Upper lobe of left lung (tissue), 6 donors: ENCODE measurements around the gene MT1G. TPM values are rescaled to one million over a fixed set of nuclear protein-coding genes. Genes with fewer than 3 reads are reported as not detected.
A peak's percentile ranks its signal among the peaks of the same experiment; 100 is the strongest.

Experiments
- ATAC-seq, 2 donors: fragments of 200-7000 bp; cut with Tn5 transposase; one replicate each; pipeline ENCODE4 v1.9.1; 2022; ENCODE audit warnings: mild to moderate bottlenecking in 2 of 2, moderate library complexity in 2 of 2; ENCODE audit not compliant: low FRiP score in 2 of 2
- DNase-seq, 2 donors: peaks; one replicate each; pipeline ENCODE4 v3.0.0-alpha.2; 2019 to 2020
- H3K27ac ChIP-seq, 4 donors: fragments of 200-600 bp; sonication (generic); one replicate each; pipeline ENCODE4 v1.5.1; 2016 to 2019
- H3K27me3 ChIP-seq, 4 donors: fragments of 200-600 bp; sonication (generic); one replicate each; pipeline ENCODE4 v1.5.1; 2017 to 2019
- H3K36me3 ChIP-seq, 4 donors: fragments of 200-600 bp; sonication (generic); one replicate each; pipeline ENCODE4 v1.5.1; 2016 to 2019
- H3K4me1 ChIP-seq, 4 donors: fragments of 200-600 bp; sonication (generic); one replicate each; pipeline ENCODE4 v1.5.1; 2018 to 2019
- H3K4me3 ChIP-seq, 4 donors: fragments of 200-600 bp; sonication (generic); one replicate each; pipeline ENCODE4 v1.5.1; 2017 to 2019; ENCODE audit warnings: mild to moderate bottlenecking in 2 of 4, moderate library complexity in 1 of 4
- H3K9me3 ChIP-seq, 4 donors: fragments of 200-600 bp; sonication (generic); one replicate each; pipeline ENCODE4 v1.5.1; 2018 to 2019
- EP300 ChIP-seq, 4 donors: sonication (generic); formaldehyde crosslinking; IDR thresholded peaks; one replicate each; pipeline ENCODE4 v1.5.1; 2017; ENCODE audit warnings: antibody characterized with exemption in 4 of 4, control low read depth in 2 of 4
- POLR2A ChIP-seq, 4 donors: fragments of 450-650 bp; IDR thresholded peaks; one replicate each; pipeline ENCODE4 v1.5.1; 2016 to 2017; ENCODE audit warnings: antibody characterized with exemption in 4 of 4, mild to moderate bottlenecking in 2 of 4
- POLR2AphosphoS5 ChIP-seq, 2 donors: sonication (generic); formaldehyde crosslinking; IDR thresholded peaks; one replicate each; pipeline ENCODE4 v1.5.1; 2017; ENCODE audit warnings: antibody characterized with exemption in 2 of 2
- WGBS, 2 donors: methylation state at CpG; one replicate each; pipeline ENCODE4 v1.1.5; 2017 to 2018; 5-methylcytosine and 5-hydroxymethylcytosine counted together
- total RNA-seq, 6 donors: library from RNA; depleted of rRNA in 4 of 6; stranded (reverse); fragments of >200 nt in 4 of 6; gene quantifications; one replicate each; pipeline versions ENCODE4 v1.1.0 to v1.2.1, GENCODE V29; 2016 to 2021
- TF ChIP-seq, protein P1 (sequence below), 6 experiments: fragments of 450-650 bp in 4 of 6; fragments of 200-600 bp in 2 of 6; sonication (generic) in 2 of 6; IDR thresholded peaks; one replicate each; pipeline ENCODE4 v1.5.1; 2016 to 2019; ENCODE audit warnings: antibody characterized with exemption in 6 of 6
- donor health status: DM: no; HTN: no; CAD: no; lungs with moderate emphysema.
- donor health status: DM: no; HTN: yes; CAD: no; lungs with severe emphysema.

The MT1G gene
- total RNA-seq, 6 donors from 2014 or later: 4.5 to 93.0 (median 14.0) TPM; not detected in 1

DNA sequence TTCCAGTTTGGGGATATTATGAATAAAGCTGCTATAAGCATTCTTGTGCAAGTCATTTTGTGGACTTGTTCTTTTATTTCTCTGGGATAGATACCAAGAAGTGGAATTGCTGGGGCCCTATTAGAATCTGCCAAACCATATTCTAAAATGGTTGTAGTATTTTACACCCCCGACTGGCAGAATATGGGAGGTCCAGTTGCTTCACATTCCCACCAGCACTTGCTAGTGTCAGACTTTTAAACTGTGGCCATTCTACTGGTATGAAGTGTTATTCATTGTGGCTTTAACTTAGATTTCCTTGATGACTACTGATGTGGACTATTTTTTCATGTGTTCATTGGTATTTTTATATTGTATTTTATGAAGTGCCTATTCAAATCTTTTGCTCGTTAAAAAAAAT is 44.0 kb upstream of the MT1G start:
- Histone ChIP-seq H3K4me3 (no peak overlapping the region), H3K4me1 (no peaks in the 10 kb centered on the region), H3K36me3 (no peaks in the 10 kb centered on the region), H3K27me3 (no peaks in the 10 kb centered on the region), H3K9me3 (no peaks in the 10 kb centered on the region), H3K27ac (no peak overlapping the region)
- 82 to 83% methylated on average over 2 of the region's 2 CpGs for WGBS, 2 donors
- ATAC-seq: no peak
- no peak for DNase-seq
- no peak for TF ChIP-seq POLR2A (IDR thresholded peaks at IDR 0.05)
- no peak for TF ChIP-seq POLR2AphosphoS5 (IDR thresholded peaks at IDR 0.05)
- TF ChIP-seq EP300 (IDR thresholded peaks at IDR 0.05): no peak
- TF ChIP-seq, protein P1, sequence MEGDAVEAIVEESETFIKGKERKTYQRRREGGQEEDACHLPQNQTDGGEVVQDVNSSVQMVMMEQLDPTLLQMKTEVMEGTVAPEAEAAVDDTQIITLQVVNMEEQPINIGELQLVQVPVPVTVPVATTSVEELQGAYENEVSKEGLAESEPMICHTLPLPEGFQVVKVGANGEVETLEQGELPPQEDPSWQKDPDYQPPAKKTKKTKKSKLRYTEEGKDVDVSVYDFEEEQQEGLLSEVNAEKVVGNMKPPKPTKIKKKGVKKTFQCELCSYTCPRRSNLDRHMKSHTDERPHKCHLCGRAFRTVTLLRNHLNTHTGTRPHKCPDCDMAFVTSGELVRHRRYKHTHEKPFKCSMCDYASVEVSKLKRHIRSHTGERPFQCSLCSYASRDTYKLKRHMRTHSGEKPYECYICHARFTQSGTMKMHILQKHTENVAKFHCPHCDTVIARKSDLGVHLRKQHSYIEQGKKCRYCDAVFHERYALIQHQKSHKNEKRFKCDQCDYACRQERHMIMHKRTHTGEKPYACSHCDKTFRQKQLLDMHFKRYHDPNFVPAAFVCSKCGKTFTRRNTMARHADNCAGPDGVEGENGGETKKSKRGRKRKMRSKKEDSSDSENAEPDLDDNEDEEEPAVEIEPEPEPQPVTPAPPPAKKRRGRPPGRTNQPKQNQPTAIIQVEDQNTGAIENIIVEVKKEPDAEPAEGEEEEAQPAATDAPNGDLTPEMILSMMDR (IDR thresholded peaks at IDR 0.05): no peak

DNA sequence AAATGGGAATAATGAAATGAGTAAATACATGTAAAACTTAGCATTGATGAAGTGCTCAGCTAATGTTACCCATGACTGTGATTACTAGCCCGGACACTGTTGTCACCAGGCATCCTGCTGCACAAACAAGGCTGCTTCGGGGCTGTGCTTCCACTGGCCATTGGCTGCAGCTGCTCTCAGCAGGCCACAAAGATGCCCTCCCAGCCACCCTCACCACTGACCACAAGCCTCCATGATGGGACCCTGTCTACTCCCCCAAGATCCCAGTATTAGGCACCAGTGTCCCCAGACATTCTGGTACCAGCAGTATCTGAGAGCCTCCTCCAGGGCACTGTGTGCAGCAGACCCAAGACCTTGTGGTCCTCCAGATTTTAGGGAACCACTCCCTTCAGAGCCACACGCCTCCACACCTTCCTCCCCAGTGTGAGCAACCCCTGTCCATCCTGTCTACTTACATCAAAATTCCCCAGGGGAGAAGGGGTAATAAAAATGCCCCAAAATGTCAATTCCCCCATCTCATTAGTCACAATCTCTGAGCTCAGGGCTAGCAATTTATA is 42.4 kb upstream of the MT1G start:
- TF ChIP-seq POLR2A (IDR thresholded peaks at IDR 0.05): no peak
- TF ChIP-seq POLR2AphosphoS5 (IDR thresholded peaks at IDR 0.05): no peak
- no peak for TF ChIP-seq EP300 (IDR thresholded peaks at IDR 0.05)
- TF ChIP-seq, protein P1 (IDR thresholded peaks at IDR 0.05): no peak
- no peaks in the 10 kb centered on the region for H3K36me3 ChIP-seq
- ATAC-seq: peak in 1 of 2 donors; percentile 41
- no peaks in the 10 kb centered on the region for H3K9me3 ChIP-seq
- H3K4me1 ChIP-seq: no peaks in the 10 kb centered on the region
- DNase-seq: no peak
- no peak overlapping the region for H3K27ac ChIP-seq
- 84% methylated on average over 3 of the region's 3 CpGs for WGBS, 2 donors
- H3K27me3 ChIP-seq: no peaks in the 10 kb centered on the region
- H3K4me3 ChIP-seq: no peak overlapping the region

DNA sequence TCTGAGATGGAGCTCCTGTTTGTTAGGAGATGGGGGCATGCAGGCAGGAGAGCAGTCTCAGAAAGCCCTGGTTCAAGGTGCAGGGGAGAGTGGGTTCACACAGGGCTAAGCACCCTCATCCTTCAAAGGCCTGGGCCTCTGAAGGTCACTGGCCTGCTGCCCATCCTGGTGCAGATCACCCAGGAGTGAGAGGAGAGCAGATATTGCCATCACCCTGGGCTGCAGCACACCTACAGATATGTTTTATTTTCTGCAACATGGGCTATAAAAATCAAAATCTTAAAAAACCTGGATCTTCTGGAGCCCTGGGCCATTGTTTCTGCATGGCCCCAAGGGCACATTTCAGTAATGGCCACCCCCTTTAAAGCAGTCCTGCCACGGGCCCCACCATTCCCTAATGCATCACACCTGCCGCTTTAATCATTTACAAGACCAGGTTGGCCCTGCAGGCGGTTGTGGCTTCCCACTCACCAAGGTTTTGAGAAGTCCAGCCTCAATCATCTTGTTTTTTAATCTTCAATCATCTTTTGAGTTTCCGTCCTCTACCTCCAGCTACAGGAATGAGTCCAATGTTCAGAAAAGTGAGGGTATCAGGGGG is 41.7 kb upstream of the MT1G start:
- no peak for DNase-seq
- TF ChIP-seq EP300 (IDR thresholded peaks at IDR 0.05) (no peak), POLR2A (IDR thresholded peaks at IDR 0.05) (no peak), POLR2AphosphoS5 (IDR thresholded peaks at IDR 0.05) (no peak)
- TF ChIP-seq, protein P1 (IDR thresholded peaks at IDR 0.05): no peak
- 82 to 93% methylated on average over 4 of the region's 4 CpGs for WGBS, 2 donors
- ATAC-seq: no peak
- Histone ChIP-seq H3K27me3 (no peaks in the 10 kb centered on the region), H3K4me3 (no peak overlapping the region), H3K27ac (no peak overlapping the region), H3K4me1 (no peaks in the 10 kb centered on the region), H3K9me3 (no peaks in the 10 kb centered on the region), H3K36me3 (no peaks in the 10 kb centered on the region)

DNA sequence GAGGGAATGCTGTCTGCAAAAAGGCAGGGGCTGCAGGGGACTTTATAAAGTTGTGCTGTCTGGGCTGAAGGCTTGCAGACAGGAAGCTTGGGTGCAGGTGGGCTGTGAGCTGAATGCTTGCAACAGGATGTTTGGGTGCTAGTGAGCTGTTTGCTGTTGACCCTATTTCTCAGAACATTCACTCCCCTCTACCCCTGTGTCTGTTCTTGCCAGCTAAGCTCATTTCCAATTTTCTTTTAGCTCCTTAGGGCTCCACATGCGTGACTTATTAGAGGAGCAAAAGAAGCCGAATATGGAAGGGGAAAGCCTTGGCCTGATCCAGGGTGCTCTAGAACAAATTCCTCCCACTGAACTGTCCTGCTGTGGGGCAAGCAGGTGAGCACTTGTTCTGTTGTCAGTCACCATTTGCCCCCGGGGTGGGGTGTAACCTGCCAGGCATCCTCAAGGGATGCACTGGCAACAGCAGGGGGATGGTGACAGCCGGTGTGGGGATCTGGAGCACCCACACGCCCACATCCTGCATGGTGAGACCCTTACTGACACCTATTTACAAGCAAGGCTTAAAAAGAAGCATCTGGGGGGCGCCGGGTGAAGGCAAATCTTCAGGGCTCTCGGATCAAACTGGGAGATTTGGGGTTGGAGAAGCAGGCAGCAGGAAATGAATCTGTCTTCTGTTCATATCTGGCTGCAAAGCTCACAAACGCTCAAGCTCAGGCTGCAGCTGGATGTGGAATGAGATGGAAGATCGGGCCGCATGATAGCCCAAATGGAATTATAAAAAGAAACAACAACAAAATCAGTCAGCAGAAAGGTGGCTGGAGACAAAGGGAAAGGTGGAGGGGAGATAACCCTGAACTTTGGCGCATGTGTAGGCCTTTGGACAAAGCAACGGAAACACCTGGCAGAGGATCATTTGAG is 40.9 kb upstream of the MT1G start:
- Histone ChIP-seq H3K4me1 (no peaks in the 10 kb centered on the region), H3K36me3 (no peaks in the 10 kb centered on the region), H3K4me3 (no peak overlapping the region), H3K27me3 (no peaks in the 10 kb centered on the region), H3K27ac (peak overlapping the region in 1 of 4 donors; percentile 64), H3K9me3 (no peaks in the 10 kb centered on the region)
- 68 to 77% methylated on average over 12 to 13 of the region's 13 CpGs for WGBS, 2 donors
- TF ChIP-seq, protein P1 (IDR thresholded peaks at IDR 0.05): no peak
- TF ChIP-seq EP300 (IDR thresholded peaks at IDR 0.05) (no peak), POLR2AphosphoS5 (IDR thresholded peaks at IDR 0.05) (no peak), POLR2A (IDR thresholded peaks at IDR 0.05) (no peak)
- DNase-seq (no peak), ATAC-seq (no peak)
